ENCODE measurements around the gene PPP4C.
"Not testable (repeated sequence)": the region's sequence is repeated elsewhere in the genome, so short reads cannot be mapped to it uniquely, and the experiment has no call there.

Gene PPP4C

DNA sequence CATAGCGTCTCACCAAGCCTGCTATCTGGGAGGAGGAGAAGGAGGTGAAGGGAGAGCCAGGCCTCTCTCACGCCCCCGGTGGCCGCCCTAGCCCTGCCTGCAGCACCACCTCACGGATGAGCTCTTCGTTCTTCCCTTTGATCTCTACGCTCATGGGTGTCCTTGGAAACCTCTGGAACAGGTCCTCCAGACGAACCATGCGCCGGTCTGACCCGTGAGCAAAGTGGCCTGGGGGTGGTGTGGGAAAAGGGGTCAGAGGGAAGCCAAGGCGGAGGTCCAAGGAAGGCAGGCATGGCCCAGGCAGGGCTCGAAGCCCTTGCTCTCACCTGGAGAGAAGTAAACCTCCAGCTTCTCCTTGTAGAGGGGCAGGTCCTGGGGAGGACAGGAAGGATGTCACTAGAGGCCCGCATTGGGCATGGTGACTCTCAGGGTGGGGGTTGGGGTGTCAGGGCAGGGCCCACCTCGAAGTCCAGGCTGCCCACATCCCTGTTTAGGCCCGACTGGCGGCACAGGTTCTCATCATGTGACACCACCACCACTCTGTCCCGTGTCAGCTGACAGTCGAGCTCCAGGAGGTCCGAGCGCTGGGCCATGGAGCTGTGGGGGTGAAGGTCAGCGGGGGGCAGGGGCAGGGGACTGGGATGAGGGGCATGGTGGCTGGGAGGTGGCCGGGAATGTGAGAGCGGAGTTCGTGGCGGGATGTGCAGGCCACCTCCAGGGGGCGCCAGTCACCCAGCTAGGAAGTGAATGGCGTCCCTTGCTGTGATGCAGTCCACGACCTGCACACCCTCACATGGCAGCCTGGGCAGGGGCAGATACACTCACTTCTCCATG lies 36.6 kb downstream of the PPP4C start:
- TF ChIP-seq POLR2A (IDR thresholded peaks at IDR 0.05; ENCODE audit: low read length) (no peak), GATA1 (IDR thresholded peaks at IDR 0.05; ENCODE audit: low read depth, low read length) (no peak)
- peak in 1 of 2 experiments; percentile 73 for DNase-seq

DNA sequence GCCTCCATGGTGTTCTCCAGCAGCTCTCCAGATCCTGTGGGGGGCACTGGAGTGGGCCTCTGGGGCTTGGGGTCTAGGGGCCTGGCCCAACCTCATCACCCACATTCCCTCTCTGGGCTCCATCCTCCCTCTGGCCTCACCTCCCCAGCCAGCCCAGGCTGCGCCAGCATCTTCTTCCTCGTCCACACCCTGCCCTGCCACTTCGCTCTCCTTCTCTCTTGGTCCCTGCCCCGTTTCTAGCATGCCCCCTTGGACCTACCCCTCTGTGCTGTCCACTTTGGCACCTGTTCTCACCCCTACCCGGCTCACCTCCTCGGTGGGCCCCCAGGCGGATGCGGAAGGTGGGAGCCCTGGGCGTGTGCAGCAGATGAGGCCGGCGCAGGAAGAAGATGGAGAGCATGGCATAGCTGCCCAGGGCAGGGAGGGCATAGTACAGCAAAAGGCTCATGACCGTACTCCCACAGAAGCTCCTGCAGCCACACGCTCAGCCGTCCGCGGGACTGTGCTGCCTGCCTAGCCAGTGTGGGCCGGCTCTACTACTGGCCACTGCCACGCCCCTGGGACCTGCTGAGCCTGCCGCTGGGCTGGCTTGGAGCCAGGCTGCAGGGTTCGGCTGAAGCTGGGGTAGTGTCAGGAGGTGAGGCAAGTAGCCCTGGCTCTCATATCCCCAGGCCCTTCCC lies 37.4 kb downstream of the PPP4C start, which contains the start of gene GDPD3:
GDPD3 (minus strand) TSS at position 507 of the 680 bp plus-strand sequence; CDS start at position 448, 59 bp downstream.
- DNase-seq: peak in 1 of 2 experiments; percentile 59

DNA sequence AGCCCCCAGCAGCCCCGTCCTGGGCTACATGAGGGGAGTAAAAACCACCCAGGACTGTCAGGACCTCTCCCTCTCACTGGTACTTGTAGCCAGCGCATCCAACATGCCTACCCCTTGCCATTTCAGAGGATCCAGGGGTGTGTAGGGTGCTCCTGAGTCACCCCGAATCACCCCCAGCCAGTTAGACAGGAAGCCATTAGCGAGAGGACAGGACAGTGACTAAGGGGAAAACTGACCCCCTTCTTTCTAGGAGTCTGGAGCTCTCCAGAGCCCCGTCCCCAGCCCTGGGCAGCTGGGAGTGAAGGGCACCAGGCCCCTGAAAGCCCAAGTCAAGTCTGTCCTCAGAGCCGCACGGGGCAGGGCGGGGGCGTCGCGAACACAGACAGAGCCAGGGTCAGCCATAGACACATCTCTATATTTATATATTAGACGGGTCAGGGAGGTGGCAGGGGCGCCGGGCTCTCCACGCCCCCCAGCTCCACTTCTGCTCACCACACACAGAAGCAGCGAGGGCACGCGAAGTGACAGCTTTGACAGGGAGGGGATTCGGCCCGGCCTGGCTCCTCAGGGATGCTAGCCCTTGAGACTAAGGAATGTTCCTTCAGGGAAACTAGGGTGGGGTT lies 38.0 kb downstream of the PPP4C start:
- TF ChIP-seq POLR2A (IDR thresholded peaks at IDR 0.05; ENCODE audit: low read length) (no peak), GATA1 (IDR thresholded peaks at IDR 0.05; ENCODE audit: low read depth, low read length) (no peak)
- no peak for DNase-seq

More for the DNA sequence above, 37.4 kb downstream of the PPP4C start, which contains the start of gene GDPD3:
- TF ChIP-seq GATA1 (IDR thresholded peaks at IDR 0.05; ENCODE audit: low read depth, low read length): no peak
- TF ChIP-seq POLR2A (IDR thresholded peaks at IDR 0.05; ENCODE audit: low read length): no peak

DNA sequence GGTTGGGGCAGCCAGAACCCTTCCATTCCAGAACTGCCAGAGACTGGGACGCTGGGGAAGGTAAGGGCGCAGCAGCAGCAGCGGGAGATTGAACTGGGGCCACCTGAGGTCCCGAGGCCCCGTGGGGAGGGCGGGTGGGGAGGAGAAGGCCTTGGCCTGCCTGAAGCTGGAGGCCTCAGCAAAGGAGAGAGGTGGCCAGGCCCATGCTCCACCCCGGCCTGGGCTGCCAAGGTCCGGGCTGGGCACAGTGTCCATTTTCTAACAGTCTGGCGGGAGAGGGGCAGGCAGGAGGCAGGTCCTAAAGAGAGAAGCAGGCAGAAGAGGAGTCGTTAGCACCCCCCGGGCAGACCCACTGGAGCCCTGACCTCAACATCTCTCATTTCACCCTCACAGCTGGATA lies 38.6 kb downstream of the PPP4C start:
- TF ChIP-seq POLR2A (IDR thresholded peaks at IDR 0.05; ENCODE audit: low read length) (no peak), GATA1 (IDR thresholded peaks at IDR 0.05; ENCODE audit: low read depth, low read length) (no peak)
- DNase-seq: no peak

DNA sequence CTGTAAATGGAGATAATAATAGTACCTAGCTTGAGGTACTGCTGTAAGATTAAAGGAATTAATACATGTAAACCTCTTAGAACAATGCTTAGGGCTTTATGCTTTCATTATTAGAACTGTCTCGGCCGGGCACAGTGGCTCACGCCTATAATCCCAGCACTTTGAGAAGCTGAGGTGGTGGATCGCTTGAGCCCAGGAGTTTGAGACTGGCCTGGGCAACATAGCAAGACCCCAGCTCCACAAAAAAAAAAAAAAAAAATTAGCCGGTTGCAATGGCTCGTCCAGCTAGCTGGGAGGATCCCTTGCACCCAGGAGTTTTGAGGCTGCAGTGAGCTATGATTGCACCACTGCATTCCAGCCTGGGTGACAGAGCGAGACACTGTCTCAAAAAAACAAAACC lies 39.0 kb downstream of the PPP4C start:
- DNase-seq: not testable (repeated sequence)

DNA sequence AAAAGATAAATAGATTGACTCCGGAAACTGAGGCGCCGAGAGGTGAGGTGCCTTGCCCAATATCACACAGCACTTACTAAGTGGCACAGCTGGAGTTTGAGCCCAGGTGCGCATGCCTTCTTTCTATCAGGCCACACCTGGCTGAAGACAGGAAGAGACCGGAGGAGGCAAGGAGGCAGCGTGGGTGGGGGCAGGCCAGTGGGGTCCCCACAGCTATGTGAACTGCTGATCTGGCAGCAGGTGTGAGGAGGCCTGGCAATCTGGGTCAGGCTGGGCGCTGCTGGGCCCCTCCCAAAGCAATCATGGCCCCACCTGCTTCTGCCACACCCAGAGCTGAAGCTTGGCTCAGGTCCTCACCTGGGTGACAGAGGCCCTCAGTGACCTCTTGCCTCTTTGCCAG lies 39.4 kb downstream of the PPP4C start:
- TF ChIP-seq POLR2A (IDR thresholded peaks at IDR 0.05; ENCODE audit: low read length) (no peak), GATA1 (IDR thresholded peaks at IDR 0.05; ENCODE audit: low read depth, low read length) (no peak)
- DNase-seq: no peak

DNA sequence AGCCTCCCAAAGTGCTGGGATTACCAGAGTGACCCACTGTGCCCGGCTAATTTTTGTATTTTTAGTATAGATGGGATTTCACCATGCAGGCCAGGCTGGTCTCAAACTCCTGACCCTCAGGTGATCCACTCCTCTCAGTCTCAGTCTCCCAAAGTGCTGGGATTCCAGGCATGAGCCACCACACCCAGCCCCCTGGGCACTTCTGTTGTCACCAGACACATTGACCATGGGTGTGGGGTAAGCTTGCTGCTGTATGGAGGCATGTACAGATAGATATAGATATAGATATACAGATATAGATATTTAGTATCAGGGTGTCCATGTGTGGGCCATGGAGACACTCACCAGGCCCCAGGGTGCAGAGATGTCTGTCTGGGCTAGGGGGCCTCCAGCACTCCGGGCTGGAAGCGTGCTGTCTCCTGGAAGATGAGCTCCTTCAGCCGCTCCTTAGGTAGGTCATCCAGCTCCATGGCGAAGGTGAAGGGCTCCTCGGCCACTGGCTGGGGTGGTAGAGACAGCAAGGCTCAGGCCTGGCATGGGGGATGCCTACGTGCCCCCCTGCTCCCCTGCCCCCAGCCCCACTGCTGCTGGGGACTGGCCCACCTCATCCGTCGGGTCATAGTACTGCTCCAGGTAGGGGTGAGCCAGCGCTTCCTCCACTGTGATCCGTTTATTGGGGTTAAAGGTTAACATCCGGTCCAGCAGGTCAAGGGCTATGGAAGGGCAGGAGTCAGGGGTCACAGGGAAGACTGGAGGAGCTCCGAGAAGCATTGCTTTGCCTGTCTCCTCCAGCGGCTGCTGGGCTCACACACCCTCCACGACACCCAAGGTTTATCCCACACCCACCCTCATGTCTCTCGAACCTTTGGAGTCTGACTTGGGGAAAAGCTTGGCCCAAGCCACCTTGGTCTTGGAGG lies 40.8 kb downstream of the PPP4C start:
- TF ChIP-seq GATA1 (IDR thresholded peaks at IDR 0.05; ENCODE audit: low read depth, low read length): no peak
- TF ChIP-seq POLR2A (IDR thresholded peaks at IDR 0.05; ENCODE audit: low read length): no peak
- DNase-seq: no peak

DNA sequence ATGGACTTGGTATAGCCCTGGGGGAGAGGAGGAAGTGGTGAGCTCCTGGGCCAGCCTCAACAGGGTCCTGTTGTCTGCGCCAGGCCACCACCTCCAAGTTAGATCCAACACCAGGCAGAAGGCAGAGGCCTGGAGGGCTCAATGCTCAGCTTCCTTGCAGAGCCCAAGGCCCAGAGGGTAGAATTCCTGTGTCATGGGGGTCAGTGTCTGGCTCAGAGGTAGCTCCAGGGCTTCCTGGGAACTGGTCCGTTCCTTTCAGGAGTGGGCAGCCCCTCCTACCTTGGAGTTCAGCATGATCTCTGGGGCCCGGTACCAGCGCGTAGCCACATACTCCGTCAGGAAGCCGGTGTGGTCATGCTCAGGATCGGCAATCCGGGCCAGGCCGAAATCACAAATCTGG lies 42.0 kb downstream of the PPP4C start:
- no peak for TF ChIP-seq GATA1 (IDR thresholded peaks at IDR 0.05; ENCODE audit: low read depth, low read length)
- TF ChIP-seq POLR2A (IDR thresholded peaks at IDR 0.05; ENCODE audit: low read length): no peak
- DNase-seq: no peak

DNA sequence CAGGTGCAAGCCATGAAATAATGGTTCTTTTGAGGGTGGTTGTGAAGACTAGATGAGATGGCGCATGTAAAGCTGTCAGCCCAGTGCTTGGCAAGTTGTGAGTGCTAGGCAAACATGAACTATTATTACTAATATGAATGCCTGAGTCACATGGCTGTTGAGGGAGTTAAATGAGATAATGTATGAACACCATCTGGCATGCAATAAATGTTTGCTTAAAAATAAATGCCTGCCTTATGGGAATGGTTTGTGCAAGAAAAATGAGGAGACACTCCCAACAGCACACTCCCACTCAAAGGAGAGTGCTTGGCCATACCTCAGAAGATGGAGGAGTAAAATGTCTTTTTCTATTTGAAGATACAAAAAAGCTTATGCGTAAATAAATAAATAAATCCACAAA lies 43.6 kb downstream of the PPP4C start:
- no peak for TF ChIP-seq POLR2A (IDR thresholded peaks at IDR 0.05; ENCODE audit: low read length)
- no peak for TF ChIP-seq GATA1 (IDR thresholded peaks at IDR 0.05; ENCODE audit: low read depth, low read length)
- no peak for DNase-seq

DNA sequence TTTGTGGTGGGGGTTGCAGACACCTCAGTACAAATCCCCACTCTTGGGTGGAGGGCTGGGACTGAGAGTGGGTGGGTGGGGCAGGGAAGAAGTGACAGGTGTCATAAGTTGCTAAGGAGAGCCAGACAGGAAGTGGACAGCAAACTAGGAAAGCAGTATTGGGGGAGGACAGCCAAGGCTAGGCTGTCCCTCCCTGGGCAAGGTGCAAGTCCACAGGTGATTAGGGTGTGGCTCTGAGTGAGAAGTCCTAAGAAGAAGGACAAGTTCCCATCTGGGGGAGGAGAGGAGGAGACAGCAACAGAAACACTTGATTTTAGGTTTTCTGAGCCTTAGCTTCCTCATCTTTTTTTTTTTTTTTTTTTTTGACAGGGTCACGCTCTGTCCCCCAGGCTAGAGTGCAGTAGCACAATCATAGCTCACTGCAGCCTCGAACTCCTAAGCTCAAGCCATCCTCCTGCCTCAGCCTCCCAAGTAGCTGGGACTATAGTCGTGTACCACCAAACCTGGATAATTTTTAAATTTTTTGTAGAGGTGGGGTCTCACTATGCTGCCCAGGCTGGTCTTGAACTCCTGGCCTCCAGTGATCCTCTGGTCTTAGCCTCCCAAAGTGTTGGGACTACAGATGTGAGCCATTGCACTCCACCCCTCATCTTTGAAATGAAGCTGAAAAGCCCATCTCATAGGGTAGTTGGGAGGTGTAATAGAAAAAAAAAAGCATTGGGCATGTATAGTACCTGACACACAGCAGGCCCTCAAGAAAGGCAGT lies 44.7 kb downstream of the PPP4C start:
- no peak for TF ChIP-seq GATA1 (IDR thresholded peaks at IDR 0.05; ENCODE audit: low read depth, low read length)
- no peak for TF ChIP-seq POLR2A (IDR thresholded peaks at IDR 0.05; ENCODE audit: low read length)
- no peak for DNase-seq

DNA sequence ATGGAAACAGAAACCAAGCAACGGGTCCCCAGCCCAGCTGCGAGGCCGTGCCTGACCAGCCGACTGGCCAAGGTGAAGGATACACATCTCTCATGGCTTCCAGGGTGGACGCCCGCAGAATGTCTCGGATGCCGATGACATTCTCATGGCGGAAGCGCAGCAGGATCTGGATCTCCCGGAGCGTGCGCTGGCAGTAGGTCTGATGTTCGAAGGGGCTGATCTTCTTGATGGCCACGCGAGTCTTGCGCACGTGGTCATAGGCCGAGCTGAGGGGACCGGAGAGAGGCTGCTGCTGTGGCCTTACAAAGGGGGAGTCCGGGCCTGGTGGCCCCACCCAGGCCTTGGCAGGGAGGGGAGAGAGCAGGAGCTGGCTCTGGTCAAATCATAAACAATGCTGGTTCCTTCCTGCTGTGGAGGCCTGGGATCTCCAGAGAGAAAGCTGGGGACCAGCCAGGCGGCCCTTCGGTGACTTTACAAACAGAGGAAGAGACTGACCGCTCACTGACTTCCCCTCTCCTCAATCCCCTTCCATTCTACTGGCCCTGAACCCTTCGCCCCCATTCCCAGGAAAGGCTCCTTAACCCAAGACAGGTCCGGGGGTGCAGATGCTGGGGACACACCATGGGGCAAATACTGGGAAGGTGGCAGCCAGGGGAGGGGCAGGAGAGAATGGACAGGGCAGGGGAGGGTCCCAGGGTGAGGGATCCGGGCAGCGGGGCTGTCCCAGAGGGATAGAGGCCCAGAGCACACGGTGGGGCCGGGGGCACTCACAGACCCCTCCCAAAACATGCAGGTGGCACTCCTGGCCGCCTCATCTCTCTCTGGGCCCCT lies 46.2 kb downstream of the PPP4C start:
- no peak for TF ChIP-seq GATA1 (IDR thresholded peaks at IDR 0.05; ENCODE audit: low read depth, low read length)
- no peak for TF ChIP-seq POLR2A (IDR thresholded peaks at IDR 0.05; ENCODE audit: low read length)
- no peak for DNase-seq

DNA sequence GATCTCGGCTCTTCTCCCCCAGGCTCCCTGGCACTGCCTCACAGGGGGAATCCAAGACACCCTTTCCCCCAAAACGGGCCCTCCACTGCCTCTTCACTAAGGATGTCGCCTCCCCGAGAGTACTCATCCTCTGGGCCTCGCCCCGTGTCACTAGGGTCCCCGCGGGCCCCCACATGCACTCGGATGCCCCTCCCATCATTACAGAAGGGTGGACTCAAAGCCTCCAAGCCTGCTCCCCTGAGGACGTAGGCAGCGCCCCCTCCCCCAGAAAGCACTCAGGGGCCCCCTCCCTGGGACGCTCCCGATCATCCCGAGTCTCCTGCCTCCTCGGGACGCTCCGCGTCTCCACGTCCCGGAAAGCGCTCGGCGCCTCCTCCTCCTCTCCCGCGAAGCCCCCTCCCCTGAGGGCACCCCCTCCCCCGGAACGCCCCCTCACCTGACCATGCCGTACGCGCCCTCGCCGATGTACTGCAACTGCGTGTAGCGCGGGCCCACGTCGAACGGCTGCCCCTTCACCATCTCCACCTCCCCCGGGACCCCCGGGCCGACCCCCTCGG lies 46.9 kb downstream of the PPP4C start:
- TF ChIP-seq POLR2A (IDR thresholded peaks at IDR 0.05; ENCODE audit: low read length) (no peak), GATA1 (IDR thresholded peaks at IDR 0.05; ENCODE audit: low read depth, low read length) (no peak)
- DNase-seq: no peak

All from erythroblast (primary cell).